Right ventricle myocardium superior (tissue), 1 donor: Measurements from ENCODE around the gene COP1. TPM values are rescaled to one million over a fixed set of nuclear protein-coding genes. Genes with fewer than 3 reads are reported as not detected.
"Not testable (repeated sequence)": the region's sequence is repeated elsewhere in the genome, so short reads cannot be mapped to it uniquely, and the experiment has no call there.

Experiments used
- ATAC-seq: fragments of 200-7000 bp; cut with Tn5 transposase; one replicate; pipeline ENCODE4 v1.9.1; 2020; ENCODE audit warnings: mild to moderate bottlenecking; ENCODE audit not compliant: poor library complexity
- DNase-seq: peaks from one replicate; pipeline ENCODE4 v3.0.0-alpha.2; 2020
- intact Hi-C: fragments of 100-400 bp; cut with DNase I; formaldehyde crosslinking; loops from one replicate; pipeline ENCODE4 v1.11.2; 2022
- total RNA-seq: library from RNA; stranded (reverse); fragmentation: NEBNext Ultra II Directional; extraction: Animal tissue kit (Norgen Biotek cat#: 25700); gene quantifications from one replicate; pipeline ENCODE4 v1.2.1, GENCODE V29; 2021
- donor health status: DM: no; HTN: yes; CAD: no; lungs with severe emphysema.

The COP1 gene
- total RNA-seq, 1 donor from 2014 or later, result 20.5 TPM

GRCh38 chr1:176204655-176205054 is 2.4 kb downstream of the COP1 start:
- ATAC-seq, DNase-seq, intact Hi-C loops: not testable (repeated sequence)

- DNase-seq, result no peak
- ATAC-seq, result no peak
- intact Hi-C loops, result no loop called here
These were observed 3.4 kb downstream of the COP1 start for GRCh38 chr1:176203735-176204134.

- ATAC-seq (no peak), DNase-seq (no peak)
- intact Hi-C loops, result no loop called here
These were observed 5.5 kb downstream of the COP1 start for GRCh38 chr1:176201568-176201967.

- no peak for DNase-seq
- intact Hi-C loops, result no loop called here
- ATAC-seq, result no peak
These were observed 7.4 kb downstream of the COP1 start for GRCh38 chr1:176199707-176200106.

- intact Hi-C loops, result no loop called here
- DNase-seq (no peak), ATAC-seq (no peak)
These were observed 8.7 kb downstream of the COP1 start for GRCh38 chr1:176198413-176198812.

- intact Hi-C loops, result no loop called here
- no peak for ATAC-seq
- DNase-seq, result no peak
These were observed 10.4 kb downstream of the COP1 start for GRCh38 chr1:176196728-176197127.

GRCh38 chr1:176195547-176195946 is 11.5 kb downstream of the COP1 start:
- ATAC-seq, result no peak
- DNase-seq, result no peak
- intact Hi-C loops, result no loop called here

GRCh38 chr1:176193663-176194062 is 13.4 kb downstream of the COP1 start:
- ATAC-seq (no peak), DNase-seq (no peak)
- intact Hi-C loops, result no loop called here

- ATAC-seq, result no peak
These were observed 14.1 kb downstream of the COP1 start for GRCh38 chr1:176193023-176193422.

GRCh38 chr1:176188604-176189003 is 18.5 kb downstream of the COP1 start:
- DNase-seq (no peak), ATAC-seq (no peak)
- intact Hi-C loops, result no loop called here

More at GRCh38 chr1:176193023-176193422, 14.1 kb downstream of the COP1 start:
- intact Hi-C loops, result no loop called here
- DNase-seq, result no peak

GRCh38 chr1:176187001-176187400 is 20.1 kb downstream of the COP1 start:
- intact Hi-C loops, result no loop called here
- DNase-seq (no peak), ATAC-seq (no peak)

GRCh38 chr1:176183618-176184017 is 23.5 kb downstream of the COP1 start:
- DNase-seq (no peak), ATAC-seq (no peak)
- intact Hi-C loops, result no loop called here

- DNase-seq (no peak), ATAC-seq (no peak)
- intact Hi-C loops, result no loop called here
These were observed 28.8 kb downstream of the COP1 start for GRCh38 chr1:176178316-176178715.

- no peak for ATAC-seq
- DNase-seq, result no peak
- intact Hi-C loops, result no loop called here
These were observed 29.3 kb downstream of the COP1 start for GRCh38 chr1:176177764-176178163.

GRCh38 chr1:176174108-176174507 is 33.0 kb downstream of the COP1 start:
- intact Hi-C loops, result no loop called here
- ATAC-seq (no peak), DNase-seq (no peak)

- intact Hi-C loops, result no loop called here
- ATAC-seq (no peak), DNase-seq (no peak)
These were observed 34.9 kb downstream of the COP1 start for GRCh38 chr1:176172215-176172614.

GRCh38 chr1:176167210-176167609 is 39.9 kb downstream of the COP1 start:
- intact Hi-C loops, result no loop called here
- ATAC-seq (no peak), DNase-seq (no peak)

GRCh38 chr1:176165573-176165972 is 41.5 kb downstream of the COP1 start:
- DNase-seq (no peak), ATAC-seq (no peak)
- intact Hi-C loops, result no loop called here

- ATAC-seq (no peak), DNase-seq (no peak)
- intact Hi-C loops, result no loop called here
These were observed 42.9 kb downstream of the COP1 start for GRCh38 chr1:176164014-176164678.

- DNase-seq (no peak), ATAC-seq (no peak)
- intact Hi-C loops, result no loop called here
These were observed 47.1 kb downstream of the COP1 start for GRCh38 chr1:176159993-176160392.

- DNase-seq, result no peak
- no peak for ATAC-seq
- intact Hi-C loops, result no loop called here
These were observed 49.1 kb downstream of the COP1 start for GRCh38 chr1:176157995-176158394.
